HG02938 (cell line): ENCODE results near the gene PRR4.

Source experiments
- ATAC-seq: cut with Tn5 transposase; IDR thresholded peaks from one replicate; pipeline ENCODE4 v1.9.1; 2021; ENCODE audit warnings: mild to moderate bottlenecking, moderate library complexity; ENCODE audit not compliant: unreplicated experiment

PRR4 gene

DNA sequence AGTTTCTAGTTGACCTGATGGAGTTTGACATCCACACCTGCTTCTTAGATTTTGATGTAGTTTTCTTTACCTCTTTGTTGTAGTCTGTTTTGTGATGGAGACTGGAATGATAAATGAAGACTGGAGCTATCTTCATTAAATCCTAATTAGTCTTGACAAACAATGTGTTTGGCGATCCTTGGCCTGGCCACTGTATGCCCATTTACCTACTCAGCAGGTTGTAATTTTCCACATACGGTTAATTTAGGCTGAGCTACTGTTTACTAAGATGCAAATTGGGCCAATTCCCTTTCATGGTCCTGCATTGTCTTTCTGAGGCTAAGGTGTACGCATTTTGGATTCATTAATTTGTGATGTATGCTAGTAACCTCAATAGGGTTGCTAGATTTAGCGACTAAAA is 46.7 kb downstream of the PRR4 start, which contains the start of gene TAS2R7:
Gene TAS2R7 (minus strand): TSS at position 41 of the 400 bp plus-strand sequence. CDS start 57 bp downstream, outside the sequence.
- no peak for ATAC-seq

DNA sequence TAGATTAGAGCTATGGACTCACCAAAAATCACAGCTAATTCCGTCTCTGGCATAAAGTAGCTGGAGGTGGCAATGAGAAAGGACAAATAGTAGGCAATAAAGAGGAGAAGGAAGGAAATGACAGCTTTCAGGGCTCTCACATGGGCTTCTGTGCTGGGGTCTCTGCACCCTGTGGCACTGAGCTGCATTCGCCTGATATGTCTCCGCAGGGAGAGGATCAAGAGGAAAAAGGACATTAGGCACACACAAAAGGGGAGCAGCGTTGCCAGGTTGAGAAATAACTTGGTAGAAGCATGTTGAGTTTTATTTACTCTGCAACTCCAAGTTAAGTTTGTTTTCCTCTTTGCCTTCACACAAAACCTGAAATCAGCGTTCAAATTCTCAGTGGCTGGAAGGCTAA is 47.5 kb downstream of the PRR4 start:
- no peak for ATAC-seq
